ENCODE data around the gene ZNF503.

The ZNF503 gene

DNA sequence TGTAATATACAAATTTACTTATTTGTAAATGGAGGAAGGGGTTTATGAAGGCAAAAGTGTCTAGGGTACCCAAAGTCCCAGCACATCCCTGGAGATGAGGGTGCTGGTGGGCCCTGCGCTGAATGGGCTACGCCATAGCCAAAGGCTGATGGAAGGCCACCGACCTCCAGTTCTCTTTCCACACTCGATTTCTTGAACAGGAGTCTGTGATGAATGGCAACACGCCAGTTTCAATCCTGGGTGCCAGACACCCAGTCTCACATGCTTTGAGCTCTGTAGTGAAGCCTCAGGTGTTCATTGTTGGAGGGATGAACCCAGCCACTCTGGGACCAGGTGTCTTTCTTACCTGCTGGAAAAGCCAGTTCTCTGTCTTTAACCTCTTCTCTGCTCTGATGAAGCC, 30.6 kb upstream of the ZNF503 start:
- peak overlapping the region in 3 of 21 experiments; percentile 72 to 87 (median 77) for H3K27ac ChIP-seq
- peak overlapping the region in 5 of 7 experiments; percentile 37 to 59 (median 49) for H3K4me3 ChIP-seq

DNA sequence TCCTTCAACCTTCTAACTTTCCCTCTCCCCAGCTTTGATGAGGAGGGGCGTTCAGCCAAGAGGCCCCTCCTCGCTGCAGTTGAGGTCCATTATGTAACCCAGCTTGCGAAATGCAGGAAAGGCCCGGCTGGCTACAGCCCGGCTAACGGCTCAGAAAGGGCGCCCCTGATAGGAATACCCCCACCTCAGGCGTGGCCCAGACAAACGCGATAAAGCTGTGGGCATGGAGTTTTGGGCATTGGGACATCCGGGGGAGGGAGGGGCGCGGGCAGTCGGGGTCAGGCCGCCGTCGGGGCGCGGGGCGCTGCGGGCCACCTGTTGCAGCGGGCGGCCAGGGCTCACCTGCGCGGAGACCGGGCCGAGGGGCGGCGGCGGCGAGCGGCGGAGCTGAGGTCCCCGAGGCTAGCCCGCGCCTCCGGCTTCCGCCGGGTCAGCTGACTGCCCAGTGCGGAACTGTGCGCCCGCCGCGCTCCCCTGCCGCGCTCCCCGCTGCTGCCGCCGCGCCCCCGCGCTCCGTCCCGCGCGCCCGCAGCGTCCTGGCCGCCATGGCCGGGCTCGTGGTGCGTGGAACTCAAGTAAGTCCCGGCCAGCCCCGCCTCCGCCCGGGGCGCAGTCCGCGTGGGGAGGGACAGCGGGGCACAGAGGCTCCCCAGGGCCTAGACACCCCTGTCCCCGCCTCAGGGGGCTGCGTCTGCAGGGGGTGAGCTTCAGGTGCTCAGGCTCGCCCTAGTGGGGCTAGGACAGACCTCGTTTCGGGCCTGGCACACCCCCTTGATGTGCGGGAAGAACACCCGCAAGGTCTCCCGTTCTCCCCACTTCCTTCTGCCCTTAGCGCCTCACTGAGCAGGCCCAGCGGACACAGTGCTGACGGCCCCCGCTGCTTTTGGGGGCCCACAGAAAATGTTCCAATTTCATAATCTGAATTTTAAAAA, 29.9 kb upstream of the ZNF503 start, which contains the start of gene LRMDA:
LRMDA (plus strand) TSS at position 445 of the 932 bp plus-strand sequence.
- Histone ChIP-seq H3K4me3 (peak within 1 kb of the TSS; percentile 37 to 59 (median 49)), H3K27ac (peak within 1 kb of the TSS; percentile 52 to 88 (median 78))

DNA sequence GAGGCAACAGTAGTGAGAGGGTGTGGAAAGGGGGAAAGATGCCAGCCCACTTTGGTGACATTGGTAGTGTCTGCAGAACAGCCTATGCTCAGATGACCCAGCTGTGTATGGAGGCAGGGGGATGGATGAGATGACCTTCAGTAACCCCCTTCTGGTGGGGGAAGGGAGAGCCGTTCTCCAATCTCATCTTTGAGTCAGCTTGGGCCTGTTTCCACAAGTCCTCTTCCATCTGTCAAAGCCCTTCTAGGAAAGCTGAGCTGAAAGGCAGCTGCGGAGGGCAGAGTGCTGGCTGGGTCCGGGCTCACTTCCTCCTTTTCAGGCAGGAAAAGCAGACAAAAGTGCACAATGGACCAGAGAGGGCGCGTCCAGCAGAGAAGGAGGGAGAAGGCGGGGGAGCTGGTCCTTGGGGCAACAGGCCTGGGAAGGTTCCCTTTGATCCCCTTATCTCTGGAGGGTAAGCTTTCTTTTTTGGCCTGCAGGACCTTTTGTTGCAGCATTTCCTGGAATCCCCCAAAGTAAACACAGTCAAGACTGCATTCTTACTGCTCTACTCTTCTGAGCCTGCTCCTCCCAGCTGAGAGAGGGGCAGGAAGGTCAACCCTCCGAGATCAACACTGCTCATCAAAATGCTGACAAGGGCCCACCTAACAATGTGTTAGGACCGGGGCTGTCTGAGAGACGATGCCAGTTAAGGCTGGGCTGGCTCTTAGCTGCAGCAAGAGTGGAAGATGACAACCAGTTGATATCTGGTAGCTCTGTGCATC, 28.6 kb upstream of the ZNF503 start:
- Histone ChIP-seq H3K4me3 (no peak overlapping the region), H3K27ac (peak overlapping the region in 19 of 21 experiments; percentile 21 to 88 (median 75))

DNA sequence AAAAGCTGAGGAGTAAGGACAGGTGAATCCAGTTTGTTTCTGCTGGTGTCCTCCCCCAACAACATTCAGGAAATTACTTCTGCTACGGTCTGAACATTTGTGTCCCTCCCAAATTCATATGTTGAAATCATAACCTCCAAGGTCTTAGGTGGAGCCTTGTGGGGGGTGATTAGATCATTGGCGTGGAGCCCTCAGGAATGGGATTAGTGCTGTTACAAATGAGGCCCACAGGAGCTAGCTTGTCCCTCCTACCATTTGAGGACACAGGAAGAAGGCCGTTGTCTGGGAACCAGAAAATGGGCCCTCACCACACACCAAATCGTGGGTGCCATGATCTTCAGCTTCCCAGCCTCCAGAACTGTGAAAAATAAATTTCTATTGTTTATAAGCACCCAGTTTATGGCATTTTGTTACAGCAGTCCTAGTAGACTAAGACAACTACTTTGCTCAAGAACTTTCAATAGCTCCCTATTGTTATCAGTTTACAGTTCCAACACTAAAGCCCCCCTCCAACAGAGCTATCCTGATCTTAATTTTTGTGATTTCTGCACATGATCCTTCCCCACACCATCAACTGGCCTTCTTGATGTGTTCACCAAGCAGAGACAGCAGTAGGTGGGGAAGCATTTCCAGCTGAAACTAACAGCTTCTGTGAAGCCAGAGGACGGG, 27.7 kb upstream of the ZNF503 start:
- H3K4me3 ChIP-seq = no peak overlapping the region
- H3K27ac ChIP-seq = peak overlapping the region in 8 of 21 experiments; percentile 33 to 82 (median 64)

DNA sequence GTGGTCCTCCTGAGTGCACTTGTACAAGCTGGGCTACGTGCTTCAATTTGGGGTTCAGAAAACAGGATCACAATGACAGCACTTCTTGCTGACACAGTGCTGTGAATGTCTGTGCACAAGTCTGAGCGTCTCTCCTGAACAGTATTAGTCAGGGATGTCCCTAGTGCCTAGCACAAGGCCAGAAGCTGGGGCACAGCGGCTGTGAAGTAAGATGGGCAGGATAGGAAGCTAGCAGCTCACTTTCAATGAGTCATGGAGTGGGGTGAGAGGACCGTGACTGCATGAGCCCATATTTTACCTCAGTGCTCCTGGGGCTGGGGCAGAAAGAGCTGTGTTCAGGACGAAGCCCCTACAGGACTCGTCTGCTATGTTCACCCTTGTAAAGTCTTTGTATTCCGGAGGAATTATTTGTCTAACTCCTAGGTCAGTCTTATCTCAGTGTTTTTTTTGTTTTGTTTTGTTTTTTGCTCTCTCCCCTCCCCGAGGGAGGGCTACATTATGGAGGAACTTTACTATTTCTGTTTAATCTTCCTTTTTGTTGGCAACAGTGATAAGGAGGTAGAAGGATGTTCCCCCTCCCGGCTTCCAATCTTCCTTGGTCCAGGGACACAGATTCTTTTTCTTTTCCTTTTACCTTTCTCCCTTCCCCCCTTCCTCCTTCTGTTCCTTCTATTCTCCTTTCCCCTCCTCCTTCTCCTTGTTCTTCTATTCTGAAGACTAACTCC, 27.0 kb upstream of the ZNF503 start:
- Histone ChIP-seq H3K4me3 (no peak overlapping the region), H3K27ac (peak overlapping the region in 13 of 21 experiments; percentile 2 to 80 (median 38))

DNA sequence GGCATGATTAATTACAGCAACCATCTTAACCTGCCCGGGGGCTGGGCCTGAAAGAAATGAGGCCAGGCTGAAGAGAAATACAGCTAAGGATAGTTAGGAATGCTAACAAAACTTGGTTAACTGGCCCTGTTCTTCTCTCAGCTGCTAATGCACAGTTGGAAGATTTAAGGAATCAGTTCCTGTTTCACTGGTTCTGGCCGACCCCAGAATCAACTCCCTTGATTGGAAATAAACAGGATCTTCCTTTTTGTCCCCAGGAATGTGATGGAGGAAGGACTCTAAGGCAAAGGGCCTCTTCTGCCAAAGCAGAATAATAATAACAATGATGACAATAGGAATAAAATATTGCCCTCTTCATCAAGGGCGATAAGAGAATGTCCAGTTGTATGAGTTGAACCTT, 26.4 kb upstream of the ZNF503 start:
- Histone ChIP-seq H3K4me3 (no peak overlapping the region), H3K27ac (peak overlapping the region in 14 of 21 experiments; percentile 6 to 80 (median 36))

DNA sequence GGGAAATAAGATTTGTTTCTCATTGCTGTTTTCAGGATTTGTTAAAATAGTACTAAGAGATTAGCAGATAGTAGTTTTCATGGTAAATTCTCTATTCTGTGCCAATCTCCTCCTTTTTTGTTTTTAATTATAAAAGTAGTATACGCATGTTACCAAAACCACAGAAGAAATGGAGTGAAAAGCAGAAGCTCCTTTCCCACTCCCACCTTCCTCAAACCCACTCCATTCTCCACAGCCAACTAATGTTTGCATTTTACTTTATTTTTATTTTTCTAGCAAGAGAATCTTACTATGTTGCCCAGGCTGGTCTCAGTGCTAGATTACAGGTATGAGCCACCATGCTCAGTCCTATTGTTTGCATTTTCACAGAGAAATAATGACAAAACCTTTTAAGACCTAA, 25.3 kb upstream of the ZNF503 start:
- H3K27ac ChIP-seq = peak overlapping the region in 1 of 21 experiments; percentile 37

DNA sequence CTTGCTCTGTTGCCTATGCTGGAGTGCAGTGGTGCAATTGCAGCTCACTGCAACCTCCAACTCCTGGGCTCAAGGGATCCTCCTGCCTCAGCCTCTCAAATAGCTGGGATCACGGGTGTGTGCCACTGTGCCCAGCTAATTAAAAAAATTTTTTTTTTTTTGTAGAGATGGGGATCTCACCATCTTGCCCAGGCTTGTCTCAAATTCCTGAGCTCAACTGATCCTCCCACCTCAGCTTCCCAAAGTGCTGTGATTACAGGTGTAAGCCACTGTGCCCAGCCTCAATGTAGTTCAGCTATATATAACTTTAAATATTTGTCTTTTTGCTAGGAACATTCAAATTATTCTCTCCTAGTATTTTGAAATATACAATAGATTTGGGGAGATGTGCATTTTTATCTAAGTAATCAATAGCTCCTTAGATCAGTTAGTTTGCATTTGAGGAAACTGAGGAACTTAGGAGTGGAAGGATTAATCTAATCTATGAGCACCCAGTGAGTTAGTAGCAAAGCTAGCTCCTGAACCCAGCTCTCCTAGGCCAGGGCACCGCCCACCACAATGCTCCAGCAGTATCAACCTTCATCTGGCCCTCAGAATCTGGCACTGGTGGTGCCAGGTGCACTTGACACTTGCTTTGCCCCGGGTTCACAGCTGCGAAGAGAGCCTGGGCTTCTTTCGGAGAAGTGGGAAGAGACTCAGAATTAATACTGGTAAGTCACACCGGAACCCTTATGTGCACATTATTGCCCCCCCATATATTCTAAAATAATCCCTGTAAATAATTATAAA, 23.9 kb upstream of the ZNF503 start:
- H3K4me3 ChIP-seq = no peak overlapping the region
- no peak overlapping the region for H3K27ac ChIP-seq

More for the DNA sequence above, 25.3 kb upstream of the ZNF503 start:
- no peak overlapping the region for H3K4me3 ChIP-seq

DNA sequence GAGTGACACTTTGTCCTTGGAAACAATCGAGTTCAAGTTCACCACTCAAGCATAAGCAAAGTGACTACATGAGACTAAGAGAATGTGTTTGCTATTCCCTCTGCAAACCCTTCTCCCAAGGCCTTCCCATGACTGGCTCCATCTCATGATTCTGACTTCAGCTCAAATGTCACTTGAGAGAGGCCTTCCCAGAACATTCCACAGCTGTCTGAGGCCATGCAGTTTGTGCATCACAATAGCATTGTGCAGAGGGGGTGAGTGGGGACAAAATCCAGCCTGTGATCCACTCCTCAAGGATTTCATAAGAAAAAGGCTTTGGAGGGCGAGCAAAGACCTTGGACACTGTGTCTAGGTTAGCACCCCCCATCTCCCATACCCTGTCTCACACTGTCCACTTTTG, 23.0 kb upstream of the ZNF503 start:
- Histone ChIP-seq H3K4me3 (no peak overlapping the region), H3K27ac (no peak overlapping the region)

DNA sequence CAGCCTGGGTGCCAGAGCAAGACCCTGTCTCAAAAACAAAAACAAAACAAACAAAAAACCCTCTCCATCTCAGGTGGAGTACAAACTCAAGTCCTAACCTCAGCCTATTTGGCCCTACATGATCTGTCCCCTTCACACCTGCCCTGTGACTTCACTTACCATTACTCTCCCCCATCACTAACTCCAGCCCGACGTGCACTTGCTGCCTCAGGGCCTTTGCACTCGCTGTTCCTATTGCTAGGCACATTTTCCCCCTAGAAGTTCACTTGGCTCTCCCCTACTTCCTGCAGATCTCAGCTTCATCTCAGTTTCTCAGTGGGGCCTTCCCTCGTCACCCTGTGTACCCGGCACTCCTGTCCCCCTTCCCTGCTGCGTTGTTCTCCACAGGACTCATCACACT, 21.3 kb upstream of the ZNF503 start:
- Histone ChIP-seq H3K4me3 (no peak overlapping the region), H3K27ac (no peak overlapping the region)

DNA sequence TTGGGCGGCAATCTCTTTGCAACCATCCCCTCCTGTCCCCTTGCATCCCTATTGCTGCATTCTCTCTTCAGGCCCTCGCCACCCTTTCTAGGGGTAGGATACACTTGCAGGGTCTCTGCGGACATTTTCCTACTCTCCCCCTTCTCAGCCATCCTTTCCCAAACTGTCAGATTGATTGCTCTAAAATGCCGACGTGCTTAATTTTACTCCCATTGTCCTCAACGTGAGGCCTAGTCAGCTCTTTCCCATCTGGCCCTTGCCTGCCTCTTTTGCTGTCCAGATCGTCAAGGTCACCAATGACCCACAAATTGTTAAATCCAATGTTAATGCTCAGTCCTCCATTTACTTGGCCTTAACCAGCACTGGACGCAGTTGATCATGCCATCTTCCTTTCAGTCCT, 17.1 kb upstream of the ZNF503 start:
- Histone ChIP-seq H3K4me3 (no peak overlapping the region), H3K27ac (no peak overlapping the region)

DNA sequence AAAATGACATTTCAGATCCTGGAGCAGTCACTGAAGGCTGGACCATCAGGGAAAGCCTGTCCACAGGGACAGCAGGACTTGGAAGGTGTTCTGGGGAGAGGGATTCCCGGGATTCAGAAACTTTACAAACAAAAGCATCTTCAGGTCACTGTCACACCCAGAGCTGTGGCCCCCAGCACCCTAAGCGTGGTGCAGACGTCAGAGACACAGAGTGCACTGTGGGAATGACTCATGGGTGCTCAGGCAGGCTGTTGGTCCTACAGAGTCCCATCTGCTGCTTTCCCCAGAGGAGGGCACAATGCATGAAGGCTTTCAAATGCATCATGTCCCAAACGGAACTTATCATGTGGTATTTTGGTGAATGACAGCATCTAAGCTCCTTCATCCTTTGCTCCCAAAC, 16.7 kb upstream of the ZNF503 start:
- Histone ChIP-seq H3K27ac (no peak overlapping the region), H3K4me3 (no peak overlapping the region)

DNA sequence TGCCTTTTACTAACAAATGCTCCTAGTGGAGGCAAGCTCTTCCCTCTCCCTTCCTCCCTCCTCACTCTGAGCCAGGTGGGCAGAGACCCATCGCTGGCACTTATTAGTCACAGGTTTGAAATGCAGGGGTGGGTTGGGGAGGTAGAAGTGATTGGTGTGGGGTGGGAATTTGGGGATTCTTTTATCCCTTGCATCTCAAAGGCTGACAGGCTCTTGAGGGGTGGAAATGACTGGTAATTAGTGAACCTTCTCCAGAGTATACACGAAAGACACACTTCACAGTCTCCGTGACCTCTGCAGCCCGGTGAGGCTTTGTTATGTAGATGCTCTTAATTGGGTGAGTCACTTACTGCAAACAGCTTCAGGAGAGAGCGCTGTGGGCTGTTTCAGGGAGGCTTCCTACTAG, 16.0 kb upstream of the ZNF503 start:
- Histone ChIP-seq H3K4me3 (no peak overlapping the region), H3K27ac (no peak overlapping the region)

DNA sequence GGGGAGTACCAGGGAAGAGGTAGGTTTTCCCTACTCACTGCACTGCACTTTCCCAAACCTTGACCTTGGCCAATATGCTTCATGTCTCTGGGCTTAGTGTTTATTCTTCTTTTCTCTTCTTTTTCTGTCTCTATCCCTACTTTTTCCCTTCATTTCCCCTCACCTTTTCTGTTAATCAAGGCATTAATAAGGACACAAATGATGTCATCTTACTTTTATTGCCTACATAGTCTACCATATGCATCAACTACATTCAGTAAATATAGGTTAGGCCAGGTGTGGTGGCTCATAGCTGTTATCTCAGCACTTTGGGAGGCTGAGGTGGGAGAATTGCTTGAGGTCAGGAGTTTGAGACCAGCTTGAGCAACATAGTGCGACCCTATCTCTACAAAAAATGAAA, 13.0 kb upstream of the ZNF503 start:
- H3K4me3 ChIP-seq = no peak overlapping the region
- H3K27ac ChIP-seq = no peak overlapping the region

DNA sequence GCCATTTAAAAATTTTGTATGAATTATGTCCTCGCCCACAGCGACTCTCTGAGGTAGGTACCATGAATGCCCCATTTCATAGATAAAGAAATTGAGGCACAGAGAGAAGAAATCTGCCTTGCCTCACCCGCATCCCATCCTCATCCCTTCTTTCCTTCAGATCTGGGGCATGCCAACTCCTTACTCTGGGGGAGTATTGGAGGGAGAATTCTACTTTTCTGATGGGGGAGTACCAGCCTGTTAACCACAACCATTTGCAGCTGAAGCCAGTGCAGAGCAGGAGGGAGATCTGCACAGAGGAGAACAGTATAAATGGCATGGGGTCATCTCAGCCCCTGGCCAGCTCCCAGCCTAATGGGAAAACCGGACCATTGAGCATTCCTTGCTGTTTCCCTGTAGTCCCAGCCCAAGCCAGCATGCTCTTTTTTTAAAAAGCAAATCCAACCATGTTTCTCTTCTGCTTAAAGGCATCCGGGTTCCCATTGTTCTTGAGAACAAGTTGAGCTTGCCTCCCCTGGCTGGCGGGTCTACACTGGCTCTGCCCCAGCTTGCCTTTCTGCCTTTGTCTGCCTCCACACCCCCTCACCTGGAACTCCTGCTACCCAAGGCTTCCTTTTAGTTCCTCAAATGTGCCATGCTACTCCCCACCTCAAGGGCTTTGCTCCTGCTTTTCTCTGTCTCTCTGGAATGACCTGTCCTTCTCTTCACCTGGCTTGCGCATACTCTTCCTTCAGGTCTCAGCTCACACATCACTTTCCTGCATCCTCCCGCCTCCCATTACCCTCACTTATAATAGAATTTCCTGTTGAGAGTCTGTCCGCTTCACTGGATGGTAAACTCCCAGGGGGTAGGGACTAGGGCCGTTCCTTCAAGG, 8.8 kb upstream of the ZNF503 start:
- H3K4me3 ChIP-seq = peak overlapping the region in 1 of 7 experiments; percentile 65
- peak overlapping the region in 15 of 21 experiments; percentile 11 to 95 (median 88) for H3K27ac ChIP-seq

DNA sequence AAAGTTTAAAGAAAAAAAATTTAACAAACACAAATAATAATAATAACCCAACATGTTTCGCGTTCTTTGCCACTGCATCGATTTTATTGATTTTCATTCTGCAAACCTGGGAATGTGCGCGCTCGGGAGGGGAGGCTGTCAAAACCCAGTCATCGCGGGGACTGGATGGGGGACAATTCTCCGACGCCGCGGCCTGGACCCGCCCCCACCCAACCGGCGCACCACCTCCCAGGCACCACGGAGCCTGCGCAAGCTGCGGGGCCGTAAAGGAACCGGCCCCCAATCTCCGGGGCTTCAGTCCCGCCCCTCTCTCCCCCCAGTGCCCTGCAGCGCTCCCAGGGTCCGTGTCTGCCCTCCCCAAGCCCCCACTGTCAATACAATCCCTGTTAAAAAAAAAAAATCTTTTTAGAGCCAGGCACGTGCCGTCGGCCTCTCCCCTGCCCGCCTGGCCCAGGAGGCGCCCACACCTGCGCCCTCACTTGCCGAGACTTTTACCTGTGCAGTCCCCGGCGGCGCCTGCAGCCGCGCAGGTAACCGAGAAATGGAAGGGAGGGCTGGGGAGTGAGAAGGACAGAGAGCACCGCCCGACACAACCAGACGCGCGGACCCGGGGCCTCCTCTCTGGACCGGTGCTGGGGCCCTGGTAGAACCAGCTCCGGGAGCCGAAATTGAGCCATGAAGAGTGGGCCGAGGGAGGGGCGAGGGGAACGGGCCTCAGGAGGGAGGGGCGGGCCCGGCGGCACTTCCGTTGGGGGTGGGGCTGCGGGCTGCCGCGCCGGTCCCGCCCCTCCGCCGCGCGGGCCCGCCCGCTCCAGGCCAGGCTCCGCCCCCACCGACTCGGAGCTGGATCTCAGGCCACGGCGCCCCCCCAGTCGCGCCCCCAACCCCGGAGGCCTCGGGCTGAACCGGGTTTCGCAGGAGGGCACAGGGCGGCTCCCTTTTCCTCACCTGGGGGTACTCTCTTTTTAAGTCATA, 7.6 kb upstream of the ZNF503 start:
- Histone ChIP-seq H3K27ac (peak overlapping the region; percentile 57 to 95 (median 88)), H3K4me3 (peak overlapping the region; percentile 55 to 79 (median 70))

Data from skin epidermis (tissue), 12 donors.